GM12878 (cell line): ENCODE measurements around the gene FAM83D.

Experiments
- CREB1 ChIP-seq: IDR thresholded peaks from 2 replicates; pipeline ENCODE4 v1.6.1; 2012; ENCODE audit warnings: low read depth, mild to moderate bottlenecking, inconsistent platforms
- CTCF ChIP-seq, 3 experiments: IDR thresholded peaks in 2 of 3; conservative IDR thresholded peaks in 1 of 3; 2 replicates each; pipeline ENCODE4 v1.5.1; 2011; ENCODE audit warnings: low read depth in 3 of 3, low read length in 3 of 3, mild to moderate bottlenecking in 3 of 3, control low read depth in 2 of 3, moderate library complexity in 2 of 3, inconsistent platforms in 1 of 3, mixed read lengths in 1 of 3; ENCODE audit not compliant: control insufficient read depth in 2 of 3, insufficient read depth in 1 of 3; ENCODE audit errors: extremely low read depth in 1 of 3
- TAF1 ChIP-seq: IDR thresholded peaks from 2 replicates; pipeline ENCODE4 v1.6.1; 2011; ENCODE audit warnings: mild to moderate bottlenecking, low read depth, low read length, borderline replicate concordance

DNA sequence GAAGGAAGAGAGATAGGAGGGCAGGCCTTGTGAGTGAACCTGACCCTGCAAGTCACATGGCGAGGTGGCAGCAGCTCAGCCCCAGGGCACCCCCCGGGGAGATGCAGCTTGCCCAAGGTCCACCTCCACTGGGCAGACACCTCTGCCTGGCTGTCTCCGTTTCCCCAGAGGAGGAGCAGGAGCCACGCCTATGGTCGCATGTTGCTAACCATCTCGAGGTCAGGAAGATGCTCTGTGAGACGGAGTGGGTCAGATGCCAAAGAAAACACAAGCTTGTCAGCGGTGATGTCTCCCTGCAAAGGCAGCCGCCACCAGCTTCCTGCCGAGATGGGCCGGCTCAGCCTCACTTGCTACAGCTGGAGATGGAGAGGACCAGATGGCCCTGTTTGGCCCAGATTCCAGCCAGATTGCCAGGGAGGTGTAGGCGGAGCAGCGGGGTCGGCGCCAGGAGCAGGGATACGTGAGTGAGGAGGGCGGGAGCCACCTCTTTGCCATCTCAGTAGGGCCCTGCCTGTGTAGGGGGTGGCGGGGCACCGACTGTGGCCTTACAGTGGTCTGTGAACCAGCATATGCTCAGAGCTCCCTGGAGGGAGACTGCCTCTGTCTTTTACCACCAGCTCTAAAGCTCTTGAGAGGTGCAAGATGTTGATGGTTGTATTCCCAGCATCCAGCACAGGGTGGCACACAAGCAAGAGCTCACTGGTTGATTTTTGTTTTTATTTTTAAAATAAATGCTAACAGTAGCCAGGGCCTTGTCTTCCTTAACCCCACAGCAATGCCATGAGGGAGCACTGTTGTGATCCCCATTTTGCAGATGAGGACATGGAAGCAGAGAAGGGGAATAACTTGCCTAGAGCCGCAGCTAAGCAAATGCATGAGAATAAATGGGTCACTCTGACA is 42.9 kb upstream of the FAM83D start:
- TF ChIP-seq CTCF (IDR thresholded peaks at IDR 0.05 in 2 of 3, conservative IDR thresholded peaks at IDR 0.05 in 1 of 3; ENCODE audit: control insufficient read depth in 2 of 3, extremely low read depth in 1 of 3, insufficient read depth in 1 of 3, low read depth in 3 of 3, low read length in 3 of 3) = no peak
- no peak for TF ChIP-seq TAF1
- no peak for TF ChIP-seq CREB1
